GM19193 (cell line): ENCODE results near the gene TBCEL.

Experiments
- POLR2A ChIP-seq: IDR thresholded peaks from 4 replicates; pipeline ENCODE4 v1.6.1; 2011; ENCODE audit not compliant: insufficient read depth, insufficient read length; ENCODE audit errors: extremely low read depth

TBCEL gene

DNA sequence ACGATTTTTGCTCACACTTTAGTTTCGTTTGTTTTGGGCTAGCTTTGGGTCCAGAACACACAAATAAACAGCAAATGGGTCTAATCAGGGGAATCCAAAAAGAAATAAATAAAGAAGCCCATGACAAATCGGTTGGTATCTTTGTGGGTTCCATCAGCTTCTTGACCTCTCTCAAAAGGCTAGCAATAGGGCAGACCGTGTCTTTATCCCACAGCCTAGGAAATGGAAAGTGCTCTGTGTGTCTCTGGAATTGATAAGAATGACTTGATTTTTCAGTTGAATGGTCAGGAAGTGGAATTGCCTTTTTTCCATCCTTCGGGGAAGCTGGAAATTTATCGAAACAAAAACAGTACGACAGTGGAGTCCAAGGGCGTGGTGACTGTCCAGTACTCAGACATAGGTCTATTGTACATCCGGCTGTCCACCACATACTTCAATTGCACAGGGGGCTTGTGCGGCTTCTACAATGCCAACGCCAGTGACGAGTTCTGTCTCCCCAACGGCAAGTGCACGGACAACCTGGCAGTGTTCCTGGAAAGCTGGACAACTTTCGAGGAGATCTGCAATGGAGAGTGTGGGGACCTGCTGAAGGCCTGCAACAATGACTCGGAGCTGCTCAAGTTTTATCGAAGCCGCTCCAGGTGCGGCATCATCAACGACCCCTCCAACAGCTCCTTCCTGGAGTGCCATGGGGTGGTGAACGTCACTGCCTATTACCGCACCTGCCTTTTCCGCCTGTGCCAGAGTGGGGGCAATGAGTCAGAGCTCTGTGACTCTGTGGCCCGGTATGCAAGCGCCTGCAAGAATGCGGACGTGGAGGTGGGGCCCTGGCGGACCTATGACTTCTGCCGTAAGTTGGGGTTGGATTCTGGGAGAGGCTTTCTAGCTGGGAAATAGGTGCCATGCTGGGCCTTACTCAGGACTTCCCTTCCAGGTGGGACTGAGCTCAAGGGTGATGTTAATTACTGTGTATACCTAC is 105.7 kb downstream of the TBCEL start:
- no peak for TF ChIP-seq POLR2A

- no peak for TF ChIP-seq POLR2A
Measured at GRCh38 chr11:121131656-121132055, 107.8 kb downstream of the TBCEL start.

- no peak for TF ChIP-seq POLR2A
Measured at GRCh38 chr11:121132211-121132976, 108.5 kb downstream of the TBCEL start.

DNA sequence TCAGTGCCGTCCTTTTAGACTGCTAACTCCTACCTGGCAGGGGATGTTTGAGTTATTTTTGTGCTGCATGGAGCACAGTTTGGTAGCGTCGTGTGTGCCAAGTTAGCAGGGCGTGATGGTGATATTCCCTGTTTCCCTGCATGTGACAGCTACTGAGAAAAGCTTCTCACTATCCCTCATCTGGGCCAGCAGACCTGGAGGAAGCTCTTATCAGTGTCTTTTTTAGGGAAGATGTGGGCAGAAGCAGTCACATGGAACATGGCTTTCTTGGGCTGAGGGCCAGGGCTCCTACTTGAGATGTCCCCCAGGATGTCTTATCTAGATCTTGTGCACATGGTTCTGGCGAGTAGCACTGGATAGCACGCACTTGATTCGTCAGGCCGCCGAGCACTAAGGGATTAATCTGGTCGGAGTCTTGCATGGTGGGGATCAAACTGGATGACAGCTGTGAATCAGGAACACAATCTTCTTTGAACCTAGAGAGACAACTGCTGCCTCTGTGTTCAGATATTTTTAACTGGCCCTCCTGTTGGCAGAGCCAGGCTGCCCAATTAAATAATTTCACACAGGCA is 110.9 kb downstream of the TBCEL start:
- no peak for TF ChIP-seq POLR2A

- no peak for TF ChIP-seq POLR2A
Measured at GRCh38 chr11:121137005-121137404, 113.1 kb downstream of the TBCEL start.

DNA sequence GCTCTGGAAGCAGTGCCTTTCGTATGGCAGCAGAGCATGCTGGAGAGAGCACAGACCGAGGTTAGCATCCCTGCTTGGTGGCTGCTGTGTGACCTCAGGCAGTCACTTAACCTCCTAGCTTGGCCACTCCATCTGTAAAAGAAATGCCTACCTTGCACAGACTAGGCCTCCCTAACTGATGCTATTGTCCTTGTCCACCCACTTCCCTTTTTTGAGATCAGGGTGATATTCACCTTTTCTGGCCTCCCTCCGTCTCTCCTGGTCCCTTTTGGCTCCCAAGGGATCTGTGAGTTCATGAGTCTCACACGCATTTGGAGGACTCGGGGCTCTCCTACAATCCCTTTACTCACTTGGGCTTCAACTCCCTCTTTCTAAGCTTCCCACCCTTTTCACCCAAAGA is 114.4 kb downstream of the TBCEL start:
- no peak for TF ChIP-seq POLR2A

GRCh38 chr11:121140369-121140768 is 116.5 kb downstream of the TBCEL start:
- TF ChIP-seq POLR2A, result no peak
